Caco-2 (cell line): ENCODE measurements around the gene STX8. TPM values are rescaled to one million over a fixed set of nuclear protein-coding genes. Genes with fewer than 3 reads are reported as not detected.

Experiments used
- BruUV-seq: library from RNA; stranded (reverse); fragments of 400-500 nt; replicated peaks from 2 replicates; lab custom pipeline; 2021; lab: Mats Ljungman, UMichigan
- CTCF ChIA-PET: fragments of 300-600 bp; sonication (Branson Sonifier 250); formaldehyde crosslinking; loops from one replicate; lab custom pipeline; 2022; ENCODE audit warnings: antibody characterized with exemption; lab: Charles Lee
- POLR2A ChIA-PET: fragments of 300-600 bp; sonication (Branson Sonifier 250); formaldehyde crosslinking; loops from one replicate; lab custom pipeline; 2022; ENCODE audit warnings: antibody characterized with exemption; lab: Charles Lee
- DNase-seq, 2 experiments: peaks; one replicate each; pipeline versions ENCODE4 v3.0.0 to v3.0.0-alpha.2; 2020 to 2022
- H3K27me3 ChIP-seq: replicated peaks from 2 replicates; pipeline ENCODE4 v1.6.0; 2011; ENCODE audit warnings: low read length; ENCODE audit not compliant: control insufficient read depth, insufficient read depth
- H3K36me3 ChIP-seq: 2 replicates; pipeline ENCODE4 v1.5.1; 2011; ENCODE audit warnings: low read length; ENCODE audit not compliant: control insufficient read depth, insufficient read depth
- H3K4me1 ChIP-seq: fragments of 250-450 bp; sonication (Bioruptor Pico); 2 replicates; pipeline ENCODE4 v1.5.1; 2020; ENCODE audit warnings: mild to moderate bottlenecking
- H3K4me3 ChIP-seq: 2 replicates; pipeline ENCODE4 v1.5.1; 2011; ENCODE audit warnings: low read depth, mild to moderate bottlenecking, control low read depth, low read length
- H3K9me3 ChIP-seq: fragments of 250-450 bp; sonication (Bioruptor Pico); 2 replicates; pipeline ENCODE4 v1.5.1; 2020; ENCODE audit warnings: mild to moderate bottlenecking, moderate library complexity
- H3K27ac Mint-ChIP-seq: one replicate; pipeline ENCODE4 v1.8.0; 2022; ENCODE audit warnings: mixed read lengths; ENCODE audit not compliant: unreplicated experiment
- H3K27me3 Mint-ChIP-seq: one replicate; pipeline ENCODE4 v1.8.0; 2022; ENCODE audit warnings: mixed read lengths; ENCODE audit not compliant: insufficient read depth, unreplicated experiment
- H3K36me3 Mint-ChIP-seq: one replicate; pipeline ENCODE4 v1.8.0; 2022; ENCODE audit warnings: mild to moderate bottlenecking, mixed read lengths; ENCODE audit not compliant: insufficient read depth, unreplicated experiment
- H3K4me1 Mint-ChIP-seq: one replicate; pipeline ENCODE4 v1.8.0; 2022; ENCODE audit warnings: low read depth, mixed read lengths; ENCODE audit not compliant: unreplicated experiment
- H3K4me3 Mint-ChIP-seq: one replicate; pipeline ENCODE4 v1.8.0; 2022; ENCODE audit warnings: mild to moderate bottlenecking, moderate library complexity, mixed read lengths; ENCODE audit not compliant: unreplicated experiment
- H3K9me3 Mint-ChIP-seq: one replicate; pipeline ENCODE4 v1.8.0; 2022; ENCODE audit warnings: mixed read lengths; ENCODE audit not compliant: unreplicated experiment
- intact Hi-C: fragments of 100-400 bp; cut with micrococcal nuclease; formaldehyde crosslinking; loops from one replicate; pipeline ENCODE4 v1.10.0; 2022; ENCODE audit not compliant: unreplicated experiment
- total RNA-seq: library from RNA; stranded (reverse); gene quantifications from 2 replicates; pipeline ENCODE4 v1.2.3, GENCODE V29; 2022
- TF ChIP-seq, protein P1 (sequence below), 2 experiments: fragments of 200-600 bp in 1 of 2; IDR thresholded peaks; 1 replicate in 1 of 2; 2 replicates in 1 of 2; pipeline versions ENCODE4 v1.5.1 to v1.8.0; 2011 to 2022; ENCODE audit warnings: antibody characterized with exemption in 1 of 2, control low read depth in 1 of 2, inconsistent platforms in 1 of 2, low read depth in 1 of 2, low read length in 1 of 2, mild to moderate bottlenecking in 1 of 2, moderate library complexity in 1 of 2; ENCODE audit not compliant: insufficient read depth in 1 of 2, severe bottlenecking in 1 of 2, unreplicated experiment in 1 of 2

The STX8 gene
- total RNA-seq, 1 experiment from 2014 or later: 22.6 TPM

DNA sequence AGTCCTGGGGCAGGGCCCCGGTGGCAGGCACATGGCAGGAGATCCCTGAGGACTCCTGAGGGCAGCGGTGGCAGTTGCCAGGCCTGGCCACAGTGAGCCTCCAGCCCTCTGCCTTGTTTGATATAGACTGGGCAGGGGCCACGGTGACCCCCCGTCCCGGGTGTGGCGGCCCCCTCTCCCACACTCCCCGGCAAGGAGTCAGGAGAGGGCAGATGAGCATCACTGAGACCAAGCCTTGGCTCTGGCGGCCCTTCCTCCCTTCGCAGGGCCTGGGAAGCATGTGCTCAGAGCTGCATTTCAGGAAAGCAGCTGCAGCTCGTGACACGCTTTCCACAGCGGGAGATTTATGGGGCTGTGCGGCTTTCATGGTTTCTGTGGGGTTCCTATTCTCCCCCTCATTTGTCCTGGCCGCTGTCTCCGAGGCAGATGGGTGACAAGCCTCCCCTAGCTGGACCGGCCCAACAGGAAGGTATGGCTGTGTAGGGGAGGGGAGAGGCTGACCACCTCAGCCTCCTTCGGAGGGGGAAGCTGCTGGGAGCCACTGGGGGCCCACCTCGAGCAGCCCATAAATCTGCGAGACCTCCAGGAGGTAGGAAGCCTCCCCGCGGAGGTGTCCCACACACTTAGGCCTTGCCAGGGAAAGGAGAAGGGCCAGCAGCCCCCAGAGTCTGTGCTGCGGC is 342.9 kb downstream of the STX8 start:
- DNase-seq: no peak
- no peaks in the 10 kb centered on the region for H3K27me3 ChIP-seq
- H3K36me3 ChIP-seq: no peaks in the 10 kb centered on the region
- H3K4me3 ChIP-seq: no peak overlapping the region
- H3K4me3 Mint-ChIP-seq: no peak overlapping the region
- H3K4me1 Mint-ChIP-seq: no peaks in the 10 kb centered on the region
- no peaks in the 10 kb centered on the region for H3K36me3 Mint-ChIP-seq
- BruUV-seq: no TSS peak
- POLR2A ChIA-PET: no interaction called here
- no peaks in the 10 kb centered on the region for H3K4me1 ChIP-seq
- no peaks in the 10 kb centered on the region for H3K9me3 ChIP-seq
- H3K27ac Mint-ChIP-seq: no peak overlapping the region
- TF ChIP-seq, protein P1, sequence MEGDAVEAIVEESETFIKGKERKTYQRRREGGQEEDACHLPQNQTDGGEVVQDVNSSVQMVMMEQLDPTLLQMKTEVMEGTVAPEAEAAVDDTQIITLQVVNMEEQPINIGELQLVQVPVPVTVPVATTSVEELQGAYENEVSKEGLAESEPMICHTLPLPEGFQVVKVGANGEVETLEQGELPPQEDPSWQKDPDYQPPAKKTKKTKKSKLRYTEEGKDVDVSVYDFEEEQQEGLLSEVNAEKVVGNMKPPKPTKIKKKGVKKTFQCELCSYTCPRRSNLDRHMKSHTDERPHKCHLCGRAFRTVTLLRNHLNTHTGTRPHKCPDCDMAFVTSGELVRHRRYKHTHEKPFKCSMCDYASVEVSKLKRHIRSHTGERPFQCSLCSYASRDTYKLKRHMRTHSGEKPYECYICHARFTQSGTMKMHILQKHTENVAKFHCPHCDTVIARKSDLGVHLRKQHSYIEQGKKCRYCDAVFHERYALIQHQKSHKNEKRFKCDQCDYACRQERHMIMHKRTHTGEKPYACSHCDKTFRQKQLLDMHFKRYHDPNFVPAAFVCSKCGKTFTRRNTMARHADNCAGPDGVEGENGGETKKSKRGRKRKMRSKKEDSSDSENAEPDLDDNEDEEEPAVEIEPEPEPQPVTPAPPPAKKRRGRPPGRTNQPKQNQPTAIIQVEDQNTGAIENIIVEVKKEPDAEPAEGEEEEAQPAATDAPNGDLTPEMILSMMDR (IDR thresholded peaks at IDR 0.05; ENCODE audit: insufficient read depth in 1 of 2, low read depth in 1 of 2, low read length in 1 of 2, severe bottlenecking in 1 of 2, unreplicated experiment in 1 of 2): no peak
- H3K9me3 Mint-ChIP-seq: no peaks in the 10 kb centered on the region
- intact Hi-C loops: no loop called here
- CTCF ChIA-PET: no interaction called here
- no peaks in the 10 kb centered on the region for H3K27me3 Mint-ChIP-seq

DNA sequence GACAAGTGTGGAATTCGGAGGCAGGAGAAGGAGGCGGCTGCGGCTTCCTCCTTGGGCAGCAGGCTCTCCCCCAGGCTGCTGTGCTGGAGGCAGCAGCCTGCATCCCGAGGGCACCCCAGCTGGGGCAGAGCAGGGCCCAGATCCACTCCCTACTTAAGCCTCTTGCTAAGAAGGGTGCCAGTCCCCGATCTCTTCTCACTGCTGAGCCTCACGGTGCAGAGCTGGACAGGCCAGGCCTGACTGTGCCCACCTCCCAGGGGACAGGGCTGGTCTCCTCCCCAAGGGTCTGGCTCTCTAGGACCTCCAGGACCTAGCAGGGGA is 343.5 kb downstream of the STX8 start:
- Mint-ChIP-seq H3K4me1 (no peaks in the 10 kb centered on the region), H3K4me3 (no peak overlapping the region), H3K36me3 (no peaks in the 10 kb centered on the region), H3K9me3 (no peaks in the 10 kb centered on the region), H3K27me3 (no peaks in the 10 kb centered on the region), H3K27ac (no peak overlapping the region)
- intact Hi-C loops: no loop called here
- no peaks in the 10 kb centered on the region for H3K36me3 ChIP-seq
- no TSS peak for BruUV-seq
- CTCF ChIA-PET: no interaction called here
- H3K9me3 ChIP-seq: no peaks in the 10 kb centered on the region
- H3K27me3 ChIP-seq: no peaks in the 10 kb centered on the region
- POLR2A ChIA-PET: no interaction called here
- no peak overlapping the region for H3K4me3 ChIP-seq
- TF ChIP-seq, protein P1 (IDR thresholded peaks at IDR 0.05; ENCODE audit: insufficient read depth in 1 of 2, low read depth in 1 of 2, low read length in 1 of 2, severe bottlenecking in 1 of 2, unreplicated experiment in 1 of 2): no peak
- DNase-seq: no peak
- H3K4me1 ChIP-seq: no peaks in the 10 kb centered on the region

DNA sequence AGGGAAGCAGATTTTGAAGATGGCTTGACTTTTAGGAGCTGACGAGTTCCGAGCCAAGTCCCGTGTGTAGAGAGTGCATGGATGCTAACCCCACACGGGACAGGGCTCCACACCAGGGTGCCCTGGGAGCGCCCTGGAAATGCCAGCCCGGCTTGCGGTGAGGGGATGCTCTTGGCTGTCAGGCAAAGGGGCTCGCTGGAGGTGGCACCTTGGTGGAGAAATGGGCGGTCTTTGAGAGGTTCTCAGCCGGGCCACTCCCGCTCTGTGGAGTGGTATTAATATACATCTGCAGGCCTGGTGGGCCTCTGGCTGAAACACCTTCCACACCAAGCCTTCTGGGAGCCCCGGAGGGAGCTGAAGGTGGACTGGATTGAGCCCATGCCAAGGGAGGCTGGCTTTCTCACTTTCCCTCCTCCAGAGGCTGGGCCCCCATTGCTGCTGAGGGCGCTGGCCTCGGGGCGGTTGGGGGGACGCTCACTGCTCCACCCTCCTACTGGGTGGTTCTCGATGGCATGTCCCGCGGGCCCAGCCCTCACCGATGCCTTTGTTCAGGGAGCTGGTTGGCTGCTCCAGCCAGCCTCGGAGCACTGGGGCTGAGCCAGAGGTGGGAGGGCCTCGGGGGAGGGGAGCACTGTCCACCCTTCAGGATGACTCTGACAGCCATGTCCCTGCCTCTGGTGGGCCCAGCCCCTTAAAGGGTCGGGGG is 344.0 kb downstream of the STX8 start:
- no peaks in the 10 kb centered on the region for H3K9me3 ChIP-seq
- TF ChIP-seq, protein P1 (IDR thresholded peaks at IDR 0.05; ENCODE audit: insufficient read depth in 1 of 2, low read depth in 1 of 2, low read length in 1 of 2, severe bottlenecking in 1 of 2, unreplicated experiment in 1 of 2): no peak
- H3K27me3 Mint-ChIP-seq: no peaks in the 10 kb centered on the region
- ChIA-PET CTCF (interaction anchor here (0.6 kb wide), 1 partner anchor 848 kb away, joined by 4 read pairs; no protein-coding TSS in a partner anchor), POLR2A (no interaction called here)
- H3K9me3 Mint-ChIP-seq: no peaks in the 10 kb centered on the region
- H3K36me3 Mint-ChIP-seq: no peaks in the 10 kb centered on the region
- H3K4me3 ChIP-seq: no peak overlapping the region
- H3K4me1 ChIP-seq: no peaks in the 10 kb centered on the region
- no peaks in the 10 kb centered on the region for H3K27me3 ChIP-seq
- no peaks in the 10 kb centered on the region for H3K36me3 ChIP-seq
- no TSS peak for BruUV-seq
- H3K27ac Mint-ChIP-seq: no peak overlapping the region
- no peak for DNase-seq
- H3K4me3 Mint-ChIP-seq: no peak overlapping the region
- H3K4me1 Mint-ChIP-seq: no peaks in the 10 kb centered on the region
- intact Hi-C loops: no loop called here
